IMR-90 (cell line): ENCODE data around the gene PERM1. TPM values are rescaled to one million over a fixed set of nuclear protein-coding genes. Genes with fewer than 3 reads are reported as not detected.

Experiments
- ATAC-seq: fragments of 200-7000 bp; cut with Tn5 transposase; 2 replicates; pipeline ENCODE4 v1.9.1; 2020; ENCODE audit warnings: low read depth, mild to moderate bottlenecking, moderate library complexity
- BruUV-seq: library from RNA; stranded (reverse); fragments of 400-500 nt; replicated peaks from 2 replicates; lab custom pipeline; 2021; lab: Mats Ljungman, UMichigan
- CTCF ChIA-PET: fragments of 300-600 bp; formaldehyde crosslinking; extraction: SDS; loops from one replicate; lab custom pipeline; 2021; ENCODE audit warnings: antibody characterized with exemption; lab: Yijun Ruan, JAX
- POLR2A ChIA-PET: fragments of 300-600 bp; sonication (Branson Sonifier 250); formaldehyde crosslinking; loops from one replicate; lab custom pipeline; 2022; ENCODE audit warnings: antibody characterized with exemption; ENCODE audit not compliant: unreplicated experiment; lab: Charles Lee
- DNase-seq: peaks from one replicate; pipeline ENCODE4 v3.0.0; 2013
- H2AFZ ChIP-seq: replicated peaks from 2 replicates; pipeline ENCODE3; 2013; ENCODE audit warnings: low read length, mild to moderate bottlenecking; ENCODE audit not compliant: poor library complexity
- H2AK5ac ChIP-seq: 2 replicates; pipeline ENCODE4 v1.6.1; 2013; ENCODE audit warnings: low read depth, low read length, inconsistent platforms
- H2AK9ac ChIP-seq: replicated peaks from 2 replicates; pipeline ENCODE3; 2013; ENCODE audit warnings: mild to moderate bottlenecking, low read depth, low read length, moderate library complexity; ENCODE audit not compliant: poor library complexity
- H2BK120ac ChIP-seq: 2 replicates; pipeline ENCODE4 v1.6.1; 2013; ENCODE audit warnings: low read depth, low read length, inconsistent platforms
- H2BK15ac ChIP-seq: 3 replicates; pipeline ENCODE4 v1.6.1; 2013; ENCODE audit warnings: low read depth, low read length, inconsistent platforms
- H2BK20ac ChIP-seq: 2 replicates; pipeline ENCODE4 v1.6.1; 2013; ENCODE audit warnings: low read depth, mild to moderate bottlenecking, inconsistent platforms, low read length, moderate library complexity
- H2BK5ac ChIP-seq: 2 replicates; pipeline ENCODE4 v1.6.1; 2013; ENCODE audit warnings: mild to moderate bottlenecking, low read depth, low read length, inconsistent platforms; ENCODE audit not compliant: poor library complexity, severe bottlenecking
- H3K14ac ChIP-seq: replicated peaks from 2 replicates; pipeline ENCODE4 v1.6.1; 2013; ENCODE audit warnings: low read depth, low read length, inconsistent platforms
- H3K18ac ChIP-seq: 2 replicates; pipeline ENCODE4 v1.6.1; 2013; ENCODE audit warnings: low read depth, low read length, control low read depth
- H3K23ac ChIP-seq: 2 replicates; pipeline ENCODE4 v1.6.1; 2013; ENCODE audit warnings: low read depth, low read length, inconsistent platforms
- H3K27ac ChIP-seq: 2 replicates; pipeline ENCODE4 v1.5.1; 2013; ENCODE audit warnings: mild to moderate bottlenecking, control low read depth, low read length; ENCODE audit not compliant: insufficient read depth
- H3K27me3 ChIP-seq: 2 replicates; pipeline ENCODE4 v1.6.1; 2013; ENCODE audit warnings: low read length; ENCODE audit not compliant: control insufficient read depth, insufficient read depth
- H3K36me3 ChIP-seq: 2 replicates; pipeline ENCODE4 v1.6.1; 2013; ENCODE audit warnings: low read length, mixed read lengths; ENCODE audit not compliant: control insufficient read depth, insufficient read depth
- H3K4ac ChIP-seq: 2 replicates; pipeline ENCODE4 v1.6.1; 2013; ENCODE audit warnings: low read depth, low read length, inconsistent platforms
- H3K4me1 ChIP-seq: 2 replicates; pipeline ENCODE4 v1.6.1; 2013; ENCODE audit warnings: low read length, mixed read lengths; ENCODE audit not compliant: control insufficient read depth, insufficient read depth
- H3K4me2 ChIP-seq: 2 replicates; pipeline ENCODE4 v1.6.1; 2013; ENCODE audit warnings: low read depth, mild to moderate bottlenecking, control low read depth, low read length, moderate library complexity
- H3K4me3 ChIP-seq: 2 replicates; pipeline ENCODE4 v1.5.1; 2013; ENCODE audit warnings: low read depth, mild to moderate bottlenecking, control low read depth, low read length, moderate library complexity; ENCODE audit not compliant: insufficient read depth
- H3K56ac ChIP-seq: 2 replicates; pipeline ENCODE4 v1.6.1; 2013; ENCODE audit warnings: low read length, inconsistent platforms; ENCODE audit not compliant: insufficient read depth; ENCODE audit errors: extremely low read depth
- H3K79me1 ChIP-seq, 2 experiments: 2 replicates each; pipeline ENCODE4 v1.6.1; 2013; ENCODE audit warnings: low read length in 2 of 2, inconsistent platforms in 1 of 2, low read depth in 1 of 2
- H3K9ac ChIP-seq: 2 replicates; pipeline ENCODE4 v1.6.1; 2013; ENCODE audit warnings: low read depth, low read length, control low read depth
- H3K9me1 ChIP-seq: 2 replicates; pipeline ENCODE4 v1.6.1; 2013; ENCODE audit warnings: low read length, inconsistent platforms; ENCODE audit not compliant: insufficient read depth
- H3K9me3 ChIP-seq: 2 replicates; pipeline ENCODE4 v1.6.1; 2013; ENCODE audit warnings: low read length; ENCODE audit not compliant: control insufficient read depth, insufficient read depth
- H4K20me1 ChIP-seq: 2 replicates; pipeline ENCODE4 v1.6.1; 2013; ENCODE audit warnings: low read length, inconsistent platforms; ENCODE audit not compliant: insufficient read depth
- H4K5ac ChIP-seq: 2 replicates; pipeline ENCODE4 v1.6.1; 2013; ENCODE audit warnings: mild to moderate bottlenecking, low read depth, low read length, control low read depth
- H4K8ac ChIP-seq, 2 experiments: 2 replicates each; pipeline ENCODE4 v1.6.1; 2013; ENCODE audit warnings: low read depth in 2 of 2, low read length in 2 of 2, control low read depth in 1 of 2, inconsistent platforms in 1 of 2
- H4K91ac ChIP-seq: 2 replicates; pipeline ENCODE4 v1.6.1; 2013; ENCODE audit warnings: low read depth, low read length, inconsistent platforms; ENCODE audit not compliant: insufficient read depth
- BHLHE40 ChIP-seq: fragments of 150-350 bp; IDR thresholded peaks from 2 replicates; pipeline ENCODE4 v1.6.1; 2016; ENCODE audit warnings: mild to moderate bottlenecking, low read depth, low read length
- CEBPB ChIP-seq: IDR thresholded peaks from 2 replicates; pipeline ENCODE4 v1.6.1; 2012; ENCODE audit warnings: low read depth, low read length, improper control_type of control experiment
- CHD1 ChIP-seq: IDR thresholded peaks from 2 replicates; pipeline ENCODE4 v1.6.1; 2012; ENCODE audit warnings: low read depth, low read length, improper control_type of control experiment
- CTCF ChIP-seq: conservative IDR thresholded peaks from 2 replicates; pipeline ENCODE4 v1.5.1; 2012; ENCODE audit warnings: mild to moderate bottlenecking, low read depth, low read length, improper control_type of control experiment
- ELK1 ChIP-seq: fragments of 150-350 bp; IDR thresholded peaks from 2 replicates; pipeline ENCODE4 v1.6.1; 2016; ENCODE audit warnings: low read depth, mild to moderate bottlenecking, low read length, moderate library complexity, borderline replicate concordance
- MAFK ChIP-seq: IDR thresholded peaks from 2 replicates; pipeline ENCODE4 v1.6.1; 2012; ENCODE audit warnings: low read depth, low read length, improper control_type of control experiment
- MAZ ChIP-seq: IDR thresholded peaks from 2 replicates; pipeline ENCODE4 v1.6.1; 2012; ENCODE audit warnings: low read depth, mild to moderate bottlenecking, low read length, improper control_type of control experiment, moderate library complexity, borderline replicate concordance
- MXI1 ChIP-seq: IDR thresholded peaks from 2 replicates; pipeline ENCODE4 v1.6.1; 2012; ENCODE audit warnings: low read depth, mild to moderate bottlenecking, low read length, moderate library complexity, borderline replicate concordance
- NFE2L2 ChIP-seq: fragments of 150-350 bp; IDR thresholded peaks from 2 replicates; pipeline ENCODE4 v1.6.1; 2016; ENCODE audit warnings: low read depth, mild to moderate bottlenecking, low read length
- POLR2A ChIP-seq: IDR thresholded peaks from 2 replicates; pipeline ENCODE4 v1.6.1; 2012; ENCODE audit warnings: mild to moderate bottlenecking, low read depth, low read length
- RAD21 ChIP-seq: IDR thresholded peaks from 2 replicates; pipeline ENCODE4 v1.6.1; 2012; ENCODE audit warnings: low read length, improper control_type of control experiment
- RCOR1 ChIP-seq: IDR thresholded peaks from 2 replicates; pipeline ENCODE4 v1.6.1; 2012; ENCODE audit warnings: mild to moderate bottlenecking, low read length, improper control_type of control experiment; ENCODE audit not compliant: insufficient replicate concordance
- RFX5 ChIP-seq: IDR thresholded peaks from 2 replicates; pipeline ENCODE4 v1.8.0; 2012; ENCODE audit warnings: low read depth, mild to moderate bottlenecking, low read length, moderate library complexity
- SMC3 ChIP-seq: fragments of 150-350 bp; IDR thresholded peaks from 2 replicates; pipeline ENCODE4 v1.6.1; 2016; ENCODE audit warnings: low read depth, mild to moderate bottlenecking, antibody characterized with exemption, low read length, moderate library complexity
- USF2 ChIP-seq: fragments of 150-350 bp; IDR thresholded peaks from 2 replicates; pipeline ENCODE4 v1.6.1; 2017; ENCODE audit warnings: mild to moderate bottlenecking, antibody characterized with exemption, low read length, low read depth
- WGBS, 2 experiments: methylation state at CpG; one replicate each; pipeline versions ENCODE4 v1.1.5 to v1.1.7; 2013; ENCODE audit warnings: missing lambda C conversion rate in 2 of 2; ENCODE audit not compliant: insufficient read length in 1 of 2; ENCODE audit errors: extremely low coverage in 2 of 2; 5-methylcytosine and 5-hydroxymethylcytosine counted together
- dilution Hi-C: fragments of 300-500 bp; cut with HindIII; formaldehyde crosslinking; loops from one replicate; pipeline ENCODE4 v1.14.3; 2018; ENCODE audit warnings: low sequenced_read_pairs; ENCODE audit not compliant: unreplicated experiment
- in situ Hi-C: fragments of 300-500 bp; cut with MboI; formaldehyde crosslinking; loops from 3 replicates; pipeline ENCODE4 v1.14.3; 2019; ENCODE audit warnings: low sequenced_read_pairs, inconsistent platforms, mixed read lengths
- intact Hi-C: fragments of 100-400 bp; cut with micrococcal nuclease; formaldehyde crosslinking; loops from 2 replicates; pipeline ENCODE4 v1.10.0; 2022
- polyA plus RNA-seq, 3 experiments: library from polyadenylated mRNA; depleted of rRNA; stranded (reverse); fragments of >200 nt; gene quantifications; 2 replicates each; pipeline ENCODE4 v1.2.3, GENCODE V29; 2012; ENCODE audit warnings: low replicate concordance in 1 of 3
- total RNA-seq: library from RNA; depleted of rRNA; stranded (reverse); fragments of >200 nt; gene quantifications from 2 replicates; pipeline ENCODE4 v1.2.3, GENCODE V29; 2012

PERM1 gene
- total and polyA plus RNA-seq, 2 of the 4 experiments (the other 2 are of a cell fraction): not detected

- Histone ChIP-seq H3K27ac (no peak overlapping the region), H4K8ac (no peak overlapping the region), H2AK9ac (no peak overlapping the region), H3K56ac (no peak overlapping the region), H2BK5ac (no peak overlapping the region), H2BK15ac (no peak overlapping the region), H3K23ac (no peak overlapping the region), H3K9ac (no peak overlapping the region), H3K4me1 (0 out of 2 replicates have a peak, but pooled peaks cover 2% of the 10 kb centered on the region), H3K9me3 (no peaks in the 10 kb centered on the region), H4K5ac (no peak overlapping the region), H3K27me3 (peaks cover 5% of the 10 kb centered on the region; the same call in 1 of the 2 replicates), H2AK5ac (no peak overlapping the region), H3K4me2 (no peak overlapping the region), H3K36me3 (no peaks in the 10 kb centered on the region), H4K91ac (no peak overlapping the region), H2BK20ac (no peak overlapping the region), H2AFZ (no peak overlapping the region), H4K20me1 (no peaks in the 10 kb centered on the region; the same call in 1 of the 2 replicates), H3K4ac (no peak overlapping the region), H2BK120ac (no peak overlapping the region), H3K9me1 (peaks cover 6% of the 10 kb centered on the region; the same call in 1 of the 2 replicates), H3K79me1 (no peaks in the 10 kb centered on the region), H3K18ac (no peak overlapping the region), H3K14ac (no peak overlapping the region), H3K4me3 (no peak overlapping the region)
- BruUV-seq: no TSS peak
- ATAC-seq (no peak), DNase-seq (no peak)
- ChIA-PET CTCF (no interaction called here), POLR2A (no interaction called here)
- intact Hi-C loops: no loop called here
- in situ Hi-C loops: no loop called here
- dilution Hi-C loops: no loop called here
- 52% methylated on average over 6 of the region's 28 CpGs; no CpG with 5 or more reads in 1 of the 2 experiments for WGBS, 2 experiments
- TF ChIP-seq CTCF (no peak), MXI1 (no peak), POLR2A (no peak), BHLHE40 (no peak), MAFK (no peak), RAD21 (no peak), RFX5 (no peak), SMC3 (no peak), MAZ (no peak), RCOR1 (no peak), CHD1 (no peak), USF2 (no peak), ELK1 (no peak), CEBPB (no peak), NFE2L2 (no peak)
Measured at GRCh38 chr1:973459-974292, 8.2 kb downstream of the PERM1 start.
